ENCODE data around the gene PRKAR2A. TPM values are rescaled to one million over a fixed set of nuclear protein-coding genes. Genes with fewer than 3 reads are reported as not detected.

PRKAR2A gene
- total and polyA plus RNA-seq, 10 of the 15 experiments (the other 5 are each of a cell fraction or from before 2014, with no cell fraction given) = 9.8 to 46.2 (median 13.2) TPM

DNA sequence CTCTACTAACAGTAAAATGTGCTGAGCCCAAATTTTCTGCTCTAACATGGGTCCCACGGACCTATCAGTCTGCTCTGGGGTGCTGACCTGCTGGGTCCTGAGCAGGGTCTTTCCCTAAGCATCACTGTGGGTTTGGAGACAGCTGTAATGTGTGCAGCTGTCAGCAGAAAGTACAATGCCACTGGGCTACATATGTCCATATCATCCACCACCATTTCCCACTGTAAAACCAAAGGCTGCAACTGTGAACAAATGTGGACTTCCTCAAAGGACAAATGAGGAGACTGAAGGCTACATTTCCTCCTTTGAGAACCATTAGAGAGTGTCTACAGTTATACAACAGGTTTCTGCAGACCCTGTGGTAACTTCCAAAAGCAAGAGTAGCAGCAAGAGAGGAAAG is 96.8 kb downstream of the PRKAR2A start (continued):
- TF ChIP-seq SMAD5 (IDR thresholded peaks at IDR 0.05; ENCODE audit: low read depth) (no peak), IKZF1 (conservative IDR thresholded peaks at IDR 0.05) (no peak), WRNIP1 (IDR thresholded peaks at IDR 0.05; ENCODE audit: borderline replicate concordance, low read depth, low read length) (no peak), TCF12 (IDR thresholded peaks at IDR 0.05; ENCODE audit: low read depth, low read length) (no peak), ZBED1 (IDR thresholded peaks at IDR 0.05; ENCODE audit: borderline replicate concordance) (no peak), NR2C1 (IDR thresholded peaks at IDR 0.05) (no peak), RAD51 (IDR thresholded peaks at IDR 0.05) (no peak)
- TF ChIP-seq, protein P1, sequence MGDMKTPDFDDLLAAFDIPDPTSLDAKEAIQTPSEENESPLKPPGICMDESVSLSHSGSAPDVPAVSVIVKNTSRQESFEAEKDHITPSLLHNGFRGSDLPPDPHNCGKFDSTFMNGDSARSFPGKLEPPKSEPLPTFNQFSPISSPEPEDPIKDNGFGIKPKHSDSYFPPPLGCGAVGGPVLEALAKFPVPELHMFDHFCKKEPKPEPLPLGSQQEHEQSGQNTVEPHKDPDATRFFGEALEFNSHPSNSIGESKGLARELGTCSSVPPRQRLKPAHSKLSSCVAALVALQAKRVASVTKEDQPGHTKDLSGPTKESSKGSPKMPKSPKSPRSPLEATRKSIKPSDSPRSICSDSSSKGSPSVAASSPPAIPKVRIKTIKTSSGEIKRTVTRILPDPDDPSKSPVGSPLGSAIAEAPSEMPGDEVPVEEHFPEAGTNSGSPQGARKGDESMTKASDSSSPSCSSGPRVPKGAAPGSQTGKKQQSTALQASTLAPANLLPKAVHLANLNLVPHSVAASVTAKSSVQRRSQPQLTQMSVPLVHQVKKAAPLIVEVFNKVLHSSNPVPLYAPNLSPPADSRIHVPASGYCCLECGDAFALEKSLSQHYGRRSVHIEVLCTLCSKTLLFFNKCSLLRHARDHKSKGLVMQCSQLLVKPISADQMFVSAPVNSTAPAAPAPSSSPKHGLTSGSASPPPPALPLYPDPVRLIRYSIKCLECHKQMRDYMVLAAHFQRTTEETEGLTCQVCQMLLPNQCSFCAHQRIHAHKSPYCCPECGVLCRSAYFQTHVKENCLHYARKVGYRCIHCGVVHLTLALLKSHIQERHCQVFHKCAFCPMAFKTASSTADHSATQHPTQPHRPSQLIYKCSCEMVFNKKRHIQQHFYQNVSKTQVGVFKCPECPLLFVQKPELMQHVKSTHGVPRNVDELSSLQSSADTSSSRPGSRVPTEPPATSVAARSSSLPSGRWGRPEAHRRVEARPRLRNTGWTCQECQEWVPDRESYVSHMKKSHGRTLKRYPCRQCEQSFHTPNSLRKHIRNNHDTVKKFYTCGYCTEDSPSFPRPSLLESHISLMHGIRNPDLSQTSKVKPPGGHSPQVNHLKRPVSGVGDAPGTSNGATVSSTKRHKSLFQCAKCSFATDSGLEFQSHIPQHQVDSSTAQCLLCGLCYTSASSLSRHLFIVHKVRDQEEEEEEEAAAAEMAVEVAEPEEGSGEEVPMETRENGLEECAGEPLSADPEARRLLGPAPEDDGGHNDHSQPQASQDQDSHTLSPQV (IDR thresholded peaks at IDR 0.05) = no peak
- TF ChIP-seq, protein P2, sequence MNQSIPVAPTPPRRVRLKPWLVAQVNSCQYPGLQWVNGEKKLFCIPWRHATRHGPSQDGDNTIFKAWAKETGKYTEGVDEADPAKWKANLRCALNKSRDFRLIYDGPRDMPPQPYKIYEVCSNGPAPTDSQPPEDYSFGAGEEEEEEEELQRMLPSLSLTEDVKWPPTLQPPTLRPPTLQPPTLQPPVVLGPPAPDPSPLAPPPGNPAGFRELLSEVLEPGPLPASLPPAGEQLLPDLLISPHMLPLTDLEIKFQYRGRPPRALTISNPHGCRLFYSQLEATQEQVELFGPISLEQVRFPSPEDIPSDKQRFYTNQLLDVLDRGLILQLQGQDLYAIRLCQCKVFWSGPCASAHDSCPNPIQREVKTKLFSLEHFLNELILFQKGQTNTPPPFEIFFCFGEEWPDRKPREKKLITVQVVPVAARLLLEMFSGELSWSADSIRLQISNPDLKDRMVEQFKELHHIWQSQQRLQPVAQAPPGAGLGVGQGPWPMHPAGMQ (IDR thresholded peaks at IDR 0.05; ENCODE audit: borderline replicate concordance) = no peak
